Inferior parietal cortex (tissue), 1 donor: ENCODE data around the gene NPIPB8.
"Not testable (repeated sequence)": the region's sequence is repeated elsewhere in the genome, so short reads cannot be mapped to it uniquely, and the experiment has no call there.

Source experiments
- DNase-seq: peaks from one replicate; pipeline ENCODE4 v3.0.0-alpha.2; 2016; ENCODE audit errors: extremely low spot score

Gene NPIPB8

GRCh38 chr16:28623172-28623711 is 14.6 kb upstream of the NPIPB8 start:
- peak; percentile 32 for DNase-seq

GRCh38 chr16:28630905-28631304 is 7.0 kb upstream of the NPIPB8 start:
- not testable (repeated sequence) for DNase-seq

GRCh38 chr16:28636093-28636823 is 1.6 kb upstream of the NPIPB8 start:
- not testable (repeated sequence) for DNase-seq

- DNase-seq: not testable (repeated sequence)
Measured at GRCh38 chr16:28638359-28638758, 494 bp downstream of the NPIPB8 start.

GRCh38 chr16:28639959-28640358 is 2.1 kb downstream of the NPIPB8 start:
- DNase-seq: not testable (repeated sequence)

GRCh38 chr16:28666264-28666663 is 28.4 kb downstream of the NPIPB8 start:
- not testable (repeated sequence) for DNase-seq

GRCh38 chr16:28667480-28667879 is 29.6 kb downstream of the NPIPB8 start:
- DNase-seq: not testable (repeated sequence)

GRCh38 chr16:28668199-28668598 is 30.3 kb downstream of the NPIPB8 start:
- not testable (repeated sequence) for DNase-seq

- not testable (repeated sequence) for DNase-seq
Measured at GRCh38 chr16:28688327-28688952, 50.6 kb downstream of the NPIPB8 start.

GRCh38 chr16:28689425-28689824 is 51.6 kb downstream of the NPIPB8 start:
- not testable (repeated sequence) for DNase-seq

GRCh38 chr16:28691722-28692121 is 53.9 kb downstream of the NPIPB8 start:
- not testable (repeated sequence) for DNase-seq

GRCh38 chr16:28693257-28693950 is 55.5 kb downstream of the NPIPB8 start:
- not testable (repeated sequence) for DNase-seq

- not testable (repeated sequence) for DNase-seq
Measured at GRCh38 chr16:28699792-28700191, 61.9 kb downstream of the NPIPB8 start.

GRCh38 chr16:28700349-28700748 is 62.5 kb downstream of the NPIPB8 start:
- not testable (repeated sequence) for DNase-seq

- not testable (repeated sequence) for DNase-seq
Measured at GRCh38 chr16:28701384-28701783, 63.5 kb downstream of the NPIPB8 start.

GRCh38 chr16:28704246-28704645 is 66.4 kb downstream of the NPIPB8 start:
- DNase-seq: not testable (repeated sequence)
